Dendritic cell treated with granulocyte-macrophage colony-stimulating factor and Interleukin-4, amounts not matched to agents 40 ng/mL and 50 ng/mL, for 4 days (primary cell): ENCODE data around the gene P4HA3.

Source experiments
- H3K27ac Mint-ChIP-seq: one replicate; pipeline ENCODE4 v1.8.0; 2022; ENCODE audit warnings: mild to moderate bottlenecking, mixed read lengths
- H3K27me3 Mint-ChIP-seq: one replicate; pipeline ENCODE4 v1.8.0; 2022; ENCODE audit warnings: mild to moderate bottlenecking, mixed read lengths
- H3K36me3 Mint-ChIP-seq: one replicate; pipeline ENCODE4 v1.8.0; 2022; ENCODE audit warnings: low read depth, mixed read lengths
- H3K4me1 Mint-ChIP-seq: one replicate; pipeline ENCODE4 v1.8.0; 2022; ENCODE audit warnings: low read depth, mixed read lengths
- H3K4me3 Mint-ChIP-seq: one replicate; pipeline ENCODE4 v1.8.0; 2022; ENCODE audit warnings: mild to moderate bottlenecking, moderate library complexity, mixed read lengths
- H3K9me3 Mint-ChIP-seq: one replicate; pipeline ENCODE4 v1.8.0; 2022; ENCODE audit warnings: mixed read lengths
- intact Hi-C: fragments of 100-400 bp; cut with micrococcal nuclease; formaldehyde crosslinking; loops from one replicate; pipeline ENCODE4 v1.15.0; 2022

Gene P4HA3

DNA sequence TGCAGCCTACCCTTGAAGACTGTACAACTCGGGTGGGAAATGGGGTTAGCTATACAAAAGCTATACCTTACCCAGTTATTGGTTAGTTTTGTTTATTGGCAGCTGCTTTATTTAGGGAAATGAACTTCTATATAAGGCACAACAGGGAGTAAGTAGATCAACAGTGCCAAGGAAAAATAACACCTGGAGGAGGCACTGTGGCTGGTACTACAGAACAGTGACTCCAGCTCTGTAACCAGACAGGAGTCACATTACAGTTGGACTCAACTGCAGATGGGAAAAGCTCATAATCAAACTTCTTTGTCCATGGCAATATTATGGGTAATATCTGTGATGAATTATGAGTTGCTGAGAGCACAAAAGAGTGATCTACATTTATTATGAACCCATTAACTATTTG is 14.0 kb downstream of the P4HA3 start:
- H3K36me3 Mint-ChIP-seq, result no peaks in the 10 kb centered on the region
- H3K27ac Mint-ChIP-seq, result no peak overlapping the region
- peaks cover 8% of the 10 kb centered on the region for H3K9me3 Mint-ChIP-seq
- H3K27me3 Mint-ChIP-seq, result peaks cover 6% of the 10 kb centered on the region
- H3K4me3 Mint-ChIP-seq, result no peak overlapping the region
- intact Hi-C loops, result no loop called here
- H3K4me1 Mint-ChIP-seq, result peaks cover 8% of the 10 kb centered on the region

DNA sequence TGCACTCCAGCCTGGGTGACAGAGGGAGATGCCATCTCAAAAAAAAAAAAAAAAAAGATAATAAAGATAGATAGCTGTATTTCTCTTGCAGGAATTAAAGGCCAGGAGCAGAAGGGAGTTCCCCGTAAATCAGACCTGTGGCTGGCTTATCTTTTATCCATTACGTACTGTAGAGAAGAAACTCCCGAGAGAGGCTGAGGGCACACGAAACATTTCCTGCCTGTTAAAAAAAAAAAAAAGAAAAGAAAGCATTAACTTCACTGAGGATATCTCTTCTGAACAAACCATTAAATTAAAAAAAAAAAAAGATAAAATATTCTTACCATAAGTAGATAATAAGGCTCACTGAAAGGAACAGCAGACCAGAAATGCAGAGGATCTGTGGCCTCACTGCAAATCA is 22.5 kb downstream of the P4HA3 start:
- no peaks in the 10 kb centered on the region for H3K36me3 Mint-ChIP-seq
- peaks cover 14% of the 10 kb centered on the region for H3K27me3 Mint-ChIP-seq
- H3K27ac Mint-ChIP-seq, result no peak overlapping the region
- peaks cover 4% of the 10 kb centered on the region for H3K9me3 Mint-ChIP-seq
- no peaks in the 10 kb centered on the region for H3K4me1 Mint-ChIP-seq
- H3K4me3 Mint-ChIP-seq, result no peak overlapping the region
- intact Hi-C loops, result no loop called here

DNA sequence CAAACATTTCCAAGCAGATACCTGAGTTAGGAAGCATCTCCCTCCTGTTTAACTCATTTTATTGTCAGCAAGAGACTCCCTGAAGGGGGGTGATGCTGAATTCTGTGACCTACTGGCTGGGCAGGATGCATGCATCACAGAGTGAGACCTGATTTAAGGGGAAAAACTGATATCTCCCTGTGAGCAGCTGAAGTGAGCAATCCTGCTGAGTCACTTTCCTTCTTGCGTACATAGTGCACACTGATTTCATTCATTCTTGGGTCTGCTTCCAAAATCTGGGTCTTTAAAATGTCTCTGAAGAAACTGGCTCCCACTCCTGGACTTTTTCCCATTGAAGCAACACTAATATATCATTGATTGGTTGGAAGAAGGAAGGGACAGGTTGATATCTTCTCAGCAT is 23.3 kb downstream of the P4HA3 start:
- Mint-ChIP-seq H3K27me3 (peaks cover 14% of the 10 kb centered on the region), H3K9me3 (no peaks in the 10 kb centered on the region), H3K36me3 (no peaks in the 10 kb centered on the region), H3K4me1 (no peaks in the 10 kb centered on the region), H3K4me3 (no peak overlapping the region), H3K27ac (no peak overlapping the region)
- intact Hi-C loops, result no loop called here

DNA sequence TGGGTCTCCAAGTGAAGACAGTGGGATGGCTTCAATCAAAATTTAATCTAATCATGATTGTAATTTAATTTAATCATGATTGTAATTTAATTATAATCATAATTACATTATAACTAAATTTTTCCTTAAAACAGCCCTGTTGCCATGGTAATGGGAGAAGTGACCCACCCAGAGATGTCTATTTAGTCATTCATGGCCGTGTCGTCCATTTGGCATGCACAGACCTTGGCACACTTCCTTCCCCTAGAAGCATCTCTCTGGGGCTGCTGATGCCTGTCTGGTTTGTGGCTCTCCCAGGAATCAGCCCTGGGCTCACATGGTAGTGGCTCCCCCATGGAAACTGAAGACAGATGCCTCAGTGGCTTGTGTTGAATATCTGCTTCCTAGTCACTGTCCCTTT is 27.0 kb downstream of the P4HA3 start:
- Mint-ChIP-seq H3K36me3 (no peaks in the 10 kb centered on the region), H3K9me3 (no peaks in the 10 kb centered on the region), H3K4me3 (no peak overlapping the region), H3K27ac (no peak overlapping the region), H3K27me3 (peaks cover 3% of the 10 kb centered on the region), H3K4me1 (no peaks in the 10 kb centered on the region)
- intact Hi-C loops, result no loop called here

DNA sequence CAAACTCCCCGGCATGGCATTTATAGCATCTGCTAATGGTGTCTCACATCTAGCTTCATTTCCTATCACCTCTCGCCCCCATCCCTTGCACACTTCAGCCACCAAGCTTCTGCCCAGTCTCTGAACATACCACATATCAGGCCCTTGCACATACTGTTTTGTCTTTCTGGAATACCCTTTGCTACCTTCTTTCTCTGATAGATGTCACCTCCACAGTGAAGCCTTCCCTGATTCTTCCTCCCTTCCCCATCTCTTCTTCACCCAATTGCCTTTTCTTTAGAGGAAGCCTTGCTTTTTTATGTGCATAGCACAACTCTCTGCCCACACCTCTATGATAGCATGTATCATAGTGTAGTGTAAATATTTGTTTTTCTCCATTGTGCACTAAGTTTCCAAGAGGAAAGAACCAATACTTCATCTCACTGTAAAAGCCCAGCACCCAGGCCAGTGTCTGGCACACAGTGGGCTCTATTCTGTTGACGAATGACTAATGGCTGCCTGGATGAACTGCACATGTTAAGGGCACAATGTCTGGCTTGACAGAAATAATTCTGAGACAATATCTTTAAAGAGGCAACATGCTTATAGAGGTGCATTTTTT is 27.8 kb downstream of the P4HA3 start:
- no peaks in the 10 kb centered on the region for H3K9me3 Mint-ChIP-seq
- peaks cover 3% of the 10 kb centered on the region for H3K27me3 Mint-ChIP-seq
- intact Hi-C loops, result no loop called here
- H3K4me1 Mint-ChIP-seq, result no peaks in the 10 kb centered on the region
- no peak overlapping the region for H3K4me3 Mint-ChIP-seq
- H3K36me3 Mint-ChIP-seq, result no peaks in the 10 kb centered on the region
- no peak overlapping the region for H3K27ac Mint-ChIP-seq

DNA sequence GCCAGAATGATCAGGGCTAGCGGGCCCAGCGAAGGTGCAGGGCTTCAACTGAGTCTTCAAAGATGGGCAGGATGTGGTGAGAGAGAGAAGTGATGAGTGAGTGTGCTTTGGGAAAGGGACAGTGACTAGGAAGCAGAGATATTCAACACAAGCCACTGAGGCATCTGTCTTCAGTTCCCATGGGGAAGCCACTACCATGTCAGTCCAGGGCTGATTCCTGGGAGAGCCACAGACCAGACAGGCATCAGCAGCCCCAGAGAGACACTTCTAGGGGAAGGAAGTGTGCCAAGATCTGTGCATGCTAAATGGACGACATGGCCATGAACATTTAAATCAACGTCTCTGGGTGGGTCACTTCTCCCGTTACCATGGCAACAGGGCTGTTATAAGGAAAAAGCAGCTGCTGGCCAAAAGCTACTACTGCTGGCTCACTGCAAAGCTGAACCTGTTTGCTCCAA is 28.5 kb downstream of the P4HA3 start:
- intact Hi-C loops, result no loop called here
- Mint-ChIP-seq H3K27ac (no peak overlapping the region), H3K27me3 (peaks cover 1% of the 10 kb centered on the region), H3K4me1 (no peaks in the 10 kb centered on the region), H3K9me3 (no peaks in the 10 kb centered on the region), H3K36me3 (no peaks in the 10 kb centered on the region), H3K4me3 (no peak overlapping the region)

DNA sequence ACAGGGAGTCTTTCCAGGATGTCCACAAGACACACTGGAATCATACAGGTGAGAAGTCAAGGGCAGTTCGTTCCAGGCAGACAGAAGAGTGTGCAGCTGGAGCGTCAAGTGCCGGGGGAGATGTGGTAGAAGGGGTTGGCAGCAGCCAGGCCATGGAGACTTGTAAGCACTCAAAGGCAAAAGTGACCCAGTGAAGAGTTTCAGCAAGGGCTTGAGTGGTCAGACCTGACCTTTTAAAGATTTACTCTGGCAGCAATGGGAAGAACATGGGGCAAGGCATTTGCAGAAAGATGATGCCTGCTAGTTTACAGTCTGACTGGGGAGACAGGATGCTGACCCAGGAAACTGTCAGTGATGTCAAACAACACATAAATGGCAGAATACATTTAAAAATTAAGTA is 29.0 kb downstream of the P4HA3 start:
- no peak overlapping the region for H3K4me3 Mint-ChIP-seq

DNA sequence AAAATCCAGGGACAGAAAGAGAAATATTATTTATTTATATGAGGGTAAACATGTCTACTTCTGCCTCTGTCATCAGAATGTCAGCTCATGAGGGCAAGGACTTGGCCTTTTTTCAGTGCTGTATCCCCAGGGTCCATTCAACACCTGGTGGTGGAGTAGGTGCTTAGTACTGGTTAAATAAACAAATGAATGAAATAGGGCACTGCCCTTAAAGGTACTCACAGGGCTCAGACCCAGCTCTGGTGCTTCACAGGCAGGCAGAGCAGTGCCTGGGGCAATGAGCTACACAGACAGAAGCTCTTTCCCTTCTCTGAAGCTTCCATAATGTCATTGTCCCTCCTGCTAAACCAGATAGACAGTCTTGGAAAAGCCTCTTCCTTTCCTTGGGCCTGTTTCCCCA is 30.9 kb downstream of the P4HA3 start:
- Mint-ChIP-seq H3K4me1 (no peaks in the 10 kb centered on the region), H3K4me3 (no peak overlapping the region), H3K27ac (no peak overlapping the region), H3K36me3 (no peaks in the 10 kb centered on the region), H3K9me3 (no peaks in the 10 kb centered on the region), H3K27me3 (peaks cover 4% of the 10 kb centered on the region)
- intact Hi-C loops, result no loop called here

More for the DNA sequence above, 29.0 kb downstream of the P4HA3 start:
- intact Hi-C loops, result no loop called here
- Mint-ChIP-seq H3K9me3 (no peaks in the 10 kb centered on the region), H3K27me3 (peaks cover 1% of the 10 kb centered on the region), H3K4me1 (no peaks in the 10 kb centered on the region), H3K36me3 (no peaks in the 10 kb centered on the region), H3K27ac (no peak overlapping the region)

DNA sequence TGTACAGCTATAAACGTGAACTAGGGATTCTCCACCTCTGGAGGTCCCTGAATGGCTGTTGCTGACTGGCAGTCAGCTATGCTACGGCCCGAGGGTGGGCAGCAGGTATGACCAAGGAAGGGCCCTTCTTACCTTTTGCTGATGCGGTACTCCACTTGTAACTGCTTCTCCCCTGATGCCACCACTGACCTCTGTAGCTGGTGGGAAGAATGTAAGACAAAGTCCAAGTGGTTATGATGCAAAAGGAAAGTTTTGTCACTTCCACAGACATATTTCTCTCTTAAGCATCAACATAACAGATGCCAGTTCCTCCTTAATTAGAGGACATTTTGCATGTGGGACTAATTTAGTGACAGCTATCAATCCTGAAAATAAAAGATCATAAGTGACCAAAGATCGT is 32.2 kb downstream of the P4HA3 start:
- no peaks in the 10 kb centered on the region for H3K9me3 Mint-ChIP-seq
- no peaks in the 10 kb centered on the region for H3K36me3 Mint-ChIP-seq
- H3K4me1 Mint-ChIP-seq, result no peaks in the 10 kb centered on the region
- H3K27ac Mint-ChIP-seq, result no peak overlapping the region
- intact Hi-C loops, result no loop called here
- H3K27me3 Mint-ChIP-seq, result peaks cover 4% of the 10 kb centered on the region
- no peak overlapping the region for H3K4me3 Mint-ChIP-seq

DNA sequence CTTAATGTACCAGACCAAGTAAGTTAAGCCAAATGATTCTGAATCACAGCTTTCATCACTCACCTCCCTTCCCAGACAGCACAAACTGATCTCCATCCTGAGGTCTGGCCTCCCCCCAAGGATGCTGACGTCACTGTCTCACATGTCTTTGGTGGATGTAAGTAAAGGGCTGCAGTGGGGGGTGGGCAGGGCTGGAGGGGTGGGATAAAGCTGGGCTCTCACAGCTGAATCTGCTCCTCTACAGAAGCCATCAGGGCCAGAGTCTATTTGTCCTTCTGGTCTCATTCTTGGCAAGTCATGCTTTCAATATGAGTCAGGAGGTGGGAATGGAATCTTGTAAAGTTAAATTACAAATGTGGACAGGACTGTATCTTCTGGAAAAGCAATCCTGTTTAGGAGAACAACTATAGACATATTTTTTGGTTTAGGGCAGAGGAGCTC is 32.7 kb downstream of the P4HA3 start:
- intact Hi-C loops, result no loop called here
- Mint-ChIP-seq H3K9me3 (no peaks in the 10 kb centered on the region), H3K4me3 (no peak overlapping the region), H3K27ac (no peak overlapping the region), H3K27me3 (peaks cover 4% of the 10 kb centered on the region), H3K4me1 (no peaks in the 10 kb centered on the region), H3K36me3 (no peaks in the 10 kb centered on the region)

DNA sequence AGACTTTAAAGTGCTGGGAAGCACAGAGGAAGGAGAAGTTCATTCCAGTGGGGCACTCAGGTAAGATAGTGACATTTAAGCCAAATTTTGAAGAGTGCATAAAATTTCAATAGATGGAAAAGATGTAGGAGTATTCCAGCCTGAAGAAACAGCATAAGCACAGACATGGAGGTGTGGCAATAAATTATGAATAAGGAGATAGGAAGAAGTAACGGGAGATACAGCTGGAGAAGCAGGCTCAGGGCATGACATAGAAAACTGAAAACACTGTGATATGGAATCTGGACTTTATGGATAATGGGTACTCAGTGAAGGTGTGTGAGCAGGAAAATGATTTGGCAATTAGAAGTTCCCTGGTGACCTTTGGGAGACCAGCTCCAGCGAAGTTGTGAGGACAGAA is 33.3 kb downstream of the P4HA3 start:
- Mint-ChIP-seq H3K4me3 (no peak overlapping the region), H3K36me3 (no peaks in the 10 kb centered on the region), H3K4me1 (no peaks in the 10 kb centered on the region), H3K9me3 (no peaks in the 10 kb centered on the region), H3K27me3 (peaks cover 4% of the 10 kb centered on the region), H3K27ac (no peak overlapping the region)
- intact Hi-C loops, result no loop called here

DNA sequence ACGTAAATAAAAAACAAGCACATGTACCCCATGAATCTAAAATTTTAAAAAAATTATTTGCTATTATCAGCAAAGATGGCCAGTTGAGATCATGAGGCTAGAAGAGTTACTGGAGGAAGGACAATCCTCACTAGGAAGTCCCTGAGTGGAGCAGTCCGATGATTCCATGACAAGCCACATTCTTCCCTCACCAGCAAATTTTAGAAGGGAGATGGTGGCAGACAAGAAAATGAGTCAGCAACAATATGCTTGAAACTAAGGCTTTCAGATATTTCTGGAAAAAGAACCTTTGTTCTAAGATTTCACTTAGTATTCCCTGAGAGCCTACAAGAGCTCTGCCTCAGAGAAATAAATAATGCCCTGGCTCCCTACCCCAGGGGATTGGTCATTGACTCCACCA is 34.9 kb downstream of the P4HA3 start:
- no peaks in the 10 kb centered on the region for H3K9me3 Mint-ChIP-seq
- H3K27me3 Mint-ChIP-seq, result peaks cover 4% of the 10 kb centered on the region
- no peak overlapping the region for H3K4me3 Mint-ChIP-seq
- H3K27ac Mint-ChIP-seq, result no peak overlapping the region
- H3K36me3 Mint-ChIP-seq, result no peaks in the 10 kb centered on the region
- intact Hi-C loops, result no loop called here
- no peaks in the 10 kb centered on the region for H3K4me1 Mint-ChIP-seq

DNA sequence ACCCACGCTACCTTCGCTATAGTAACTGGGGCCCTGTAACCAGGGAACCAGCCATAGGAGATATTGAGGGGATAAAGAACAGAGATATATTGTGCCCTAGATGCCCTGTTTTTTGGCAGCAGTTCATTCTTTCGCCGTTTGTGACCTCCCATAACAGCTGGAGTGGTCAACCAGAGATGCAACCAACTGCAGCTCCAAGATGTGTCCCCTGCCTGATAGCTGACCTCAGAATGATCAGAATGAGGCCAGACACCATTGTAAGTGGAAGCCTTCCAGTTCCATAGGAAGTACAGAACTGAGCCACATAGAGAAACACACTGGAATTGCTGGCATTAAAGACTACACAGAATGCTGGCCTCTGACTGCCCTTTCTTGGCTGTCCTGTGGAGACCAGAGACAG is 39.2 kb downstream of the P4HA3 start:
- H3K4me3 Mint-ChIP-seq, result no peak overlapping the region
- H3K4me1 Mint-ChIP-seq, result no peaks in the 10 kb centered on the region
- intact Hi-C loops, result no loop called here
- peaks cover 3% of the 10 kb centered on the region for H3K27me3 Mint-ChIP-seq
- H3K36me3 Mint-ChIP-seq, result no peaks in the 10 kb centered on the region
- H3K9me3 Mint-ChIP-seq, result no peaks in the 10 kb centered on the region
- H3K27ac Mint-ChIP-seq, result no peak overlapping the region

DNA sequence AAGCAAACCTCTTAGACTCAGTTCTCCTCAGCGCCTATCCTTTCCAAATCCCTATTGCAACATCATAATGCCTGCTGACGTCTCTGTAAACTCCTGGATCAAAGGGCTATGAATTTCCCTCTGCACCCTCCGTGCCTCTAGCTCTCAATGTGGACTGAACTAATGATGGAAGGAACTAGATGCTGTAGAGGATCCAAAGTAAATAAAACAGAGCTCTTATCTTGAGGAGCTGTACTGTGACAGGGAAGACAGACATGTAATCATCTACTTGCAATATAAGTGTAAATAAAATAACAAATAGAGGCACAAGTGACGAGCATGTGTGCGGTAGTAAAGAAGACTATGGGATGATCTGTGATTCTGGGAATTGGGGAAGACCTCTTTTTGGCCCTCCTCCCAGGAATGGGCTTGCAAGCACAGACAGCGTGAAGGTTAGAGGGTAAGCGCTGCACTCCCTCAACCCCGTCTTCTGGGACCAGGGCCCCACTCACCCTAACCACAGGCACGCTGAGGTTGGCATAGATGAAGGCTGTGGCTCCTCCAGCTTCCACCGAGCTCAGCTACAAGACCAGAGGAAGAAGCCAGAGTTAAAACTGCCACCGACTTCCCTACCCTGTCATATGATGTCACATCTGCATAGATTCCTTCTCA is 42.2 kb downstream of the P4HA3 start:
- Mint-ChIP-seq H3K27me3 (no peaks in the 10 kb centered on the region), H3K9me3 (no peaks in the 10 kb centered on the region), H3K36me3 (no peaks in the 10 kb centered on the region), H3K4me3 (no peak overlapping the region), H3K27ac (no peak overlapping the region), H3K4me1 (no peaks in the 10 kb centered on the region)
- intact Hi-C loops, result no loop called here

DNA sequence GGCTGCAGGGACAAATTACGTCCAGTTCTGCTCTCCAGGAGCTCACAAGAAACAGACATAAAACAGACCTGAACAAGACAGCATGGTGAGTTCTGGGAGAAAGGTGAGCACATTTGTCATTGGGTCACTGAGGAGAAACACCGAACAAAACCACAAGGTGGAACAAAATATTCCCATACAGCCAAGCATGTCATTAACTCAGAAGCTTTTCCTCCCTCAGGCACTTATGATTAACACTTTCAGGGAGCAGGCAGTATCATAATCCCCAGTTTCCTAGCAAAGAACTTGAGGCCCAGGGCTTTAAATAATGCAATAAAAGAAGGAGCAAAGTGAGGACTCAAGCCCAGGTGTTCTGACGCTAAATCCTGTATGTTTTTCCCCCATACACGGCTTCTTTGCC is 43.0 kb downstream of the P4HA3 start:
- no peak overlapping the region for H3K27ac Mint-ChIP-seq
- H3K4me3 Mint-ChIP-seq, result no peak overlapping the region
- H3K4me1 Mint-ChIP-seq, result no peaks in the 10 kb centered on the region
- intact Hi-C loops, result no loop called here
- H3K9me3 Mint-ChIP-seq, result no peaks in the 10 kb centered on the region
- no peaks in the 10 kb centered on the region for H3K36me3 Mint-ChIP-seq
- no peaks in the 10 kb centered on the region for H3K27me3 Mint-ChIP-seq
